ENCODE data around the gene PLA2G4D.

Gene PLA2G4D

GRCh38 chr15:42087460-42087859 is 6.9 kb downstream of the PLA2G4D start:
- TF ChIP-seq CTCF (IDR thresholded peaks at IDR 0.05) = no peak

GRCh38 chr15:42085721-42086120 is 8.6 kb downstream of the PLA2G4D start:
- TF ChIP-seq CTCF (IDR thresholded peaks at IDR 0.05) = no peak

GRCh38 chr15:42085236-42085605 is 9.1 kb downstream of the PLA2G4D start:
- TF ChIP-seq CTCF (IDR thresholded peaks at IDR 0.05) = no peak

GRCh38 chr15:42084465-42085235 is 9.7 kb downstream of the PLA2G4D start:
- peak; percentile 93 for TF ChIP-seq CTCF (IDR thresholded peaks at IDR 0.05)

GRCh38 chr15:42083916-42084315 is 10.4 kb downstream of the PLA2G4D start:
- TF ChIP-seq CTCF (IDR thresholded peaks at IDR 0.05) = no peak

- no peak for TF ChIP-seq CTCF (IDR thresholded peaks at IDR 0.05)
Observed at GRCh38 chr15:42083605-42083908, 10.8 kb downstream of the PLA2G4D start.

- TF ChIP-seq CTCF (IDR thresholded peaks at IDR 0.05) = no peak
Observed at GRCh38 chr15:42082823-42083604, 11.3 kb downstream of the PLA2G4D start.

Data from LNCAP (cell line).